GM23248 (cell line): ENCODE data around the gene FNDC11. TPM values are rescaled to one million over a fixed set of nuclear protein-coding genes. Genes with fewer than 3 reads are reported as not detected.

Experiments
- DNase-seq: peaks from one replicate; pipeline ENCODE4 v3.0.0-alpha.2; 2015
- H2AFZ ChIP-seq: fragments of 200-600 bp; sonication (generic); 2 replicates; pipeline ENCODE4 v1.6.1; 2016; ENCODE audit warnings: antibody characterized with exemption
- H3F3A ChIP-seq: fragments of 200-600 bp; sonication (generic); 2 replicates; pipeline ENCODE4 v1.6.1; 2016; ENCODE audit warnings: mild to moderate bottlenecking, antibody characterized with exemption, mixed run types; ENCODE audit not compliant: insufficient read depth
- H3K27ac ChIP-seq: fragments of 200-600 bp; sonication (generic); 2 replicates; pipeline ENCODE4 v1.5.1; 2016; ENCODE audit warnings: mild to moderate bottlenecking
- H3K27me3 ChIP-seq: fragments of 200-600 bp; sonication (generic); replicated peaks from 2 replicates; pipeline ENCODE4 v1.6.1; 2016; ENCODE audit warnings: mild to moderate bottlenecking; ENCODE audit not compliant: insufficient read depth
- H3K36me3 ChIP-seq: fragments of 200-600 bp; sonication (generic); 2 replicates; pipeline ENCODE4 v1.6.1; 2016; ENCODE audit warnings: low read depth, mild to moderate bottlenecking
- H3K4me1 ChIP-seq: fragments of 200-600 bp; sonication (generic); 2 replicates; pipeline ENCODE4 v1.6.1; 2016; ENCODE audit warnings: mild to moderate bottlenecking; ENCODE audit not compliant: insufficient read depth
- H3K4me2 ChIP-seq: fragments of 200-600 bp; sonication (generic); one replicate; pipeline ENCODE4 v1.6.1; 2016; ENCODE audit warnings: mild to moderate bottlenecking; ENCODE audit not compliant: unreplicated experiment
- H3K4me3 ChIP-seq: fragments of 200-600 bp; sonication (generic); 2 replicates; pipeline ENCODE4 v1.5.1; 2016; ENCODE audit warnings: mild to moderate bottlenecking
- H3K79me2 ChIP-seq: fragments of 200-600 bp; sonication (generic); 2 replicates; pipeline ENCODE4 v1.6.1; 2016; ENCODE audit warnings: mild to moderate bottlenecking; ENCODE audit not compliant: insufficient read depth
- H3K9ac ChIP-seq: fragments of 200-600 bp; sonication (generic); 2 replicates; pipeline ENCODE4 v1.6.1; 2016; ENCODE audit warnings: mild to moderate bottlenecking
- H3K9me2 ChIP-seq: fragments of 200-600 bp; sonication (generic); 2 replicates; pipeline ENCODE4 v1.6.1; 2016; ENCODE audit warnings: mixed run types, mild to moderate bottlenecking, moderate library complexity; ENCODE audit not compliant: insufficient read depth
- H3K9me3 ChIP-seq: fragments of 200-600 bp; sonication (generic); one replicate; pipeline ENCODE4 v1.6.1; 2017; ENCODE audit warnings: low read depth
- H4K20me1 ChIP-seq: fragments of 200-600 bp; sonication (generic); 2 replicates; pipeline ENCODE4 v1.6.0; 2016; ENCODE audit not compliant: insufficient read depth
- EZH2 ChIP-seq: fragments of 200-600 bp; sonication (generic); IDR thresholded peaks from 2 replicates; pipeline ENCODE4 v1.6.1; 2018; ENCODE audit warnings: antibody characterized with exemption, mild to moderate bottlenecking; ENCODE audit not compliant: insufficient read depth, poor library complexity, severe bottlenecking
- EZH2phosphoT487 ChIP-seq: fragments of 200-600 bp; sonication (generic); IDR thresholded peaks from 2 replicates; pipeline ENCODE4 v1.6.1; 2018; ENCODE audit warnings: antibody characterized with exemption, moderate library complexity, mild to moderate bottlenecking, low read depth; ENCODE audit not compliant: insufficient read depth
- WGBS, 2 experiments: methylation state at CpG; one replicate each; pipeline ENCODE4 v1.1.6; 2015 to 2017; ENCODE audit warnings: low lambda C conversion rate in 2 of 2, low coverage in 1 of 2; ENCODE audit errors: missing lambda C conversion rate in 2 of 2; 5-methylcytosine and 5-hydroxymethylcytosine counted together
- in situ Hi-C: fragments of 300-500 bp; cut with MboI; formaldehyde crosslinking; loops from 2 replicates; pipeline ENCODE4 v1.15.0; 2020
- polyA plus RNA-seq: library from polyadenylated mRNA; unstranded; fragments of >200 nt; fragmentation: Nextera tagmentation; extraction: Ambion mirVana; gene quantifications from 2 replicates; pipeline ENCODE4 v1.2.1, GENCODE V29; 2016
- total RNA-seq: library from RNA; depleted of rRNA; stranded (reverse); fragments of >200 nt; shearing (Covaris generic); gene quantifications from 2 replicates; pipeline ENCODE4 v1.2.3, GENCODE V29; 2014

Gene FNDC11
- total and polyA plus RNA-seq, 2 experiments from 2014 or later = 0.15 to 0.65 TPM

GRCh38 chr20:63534427-63534830, 19.5 kb upstream of the FNDC11 start:
- DNase-seq = no peak
- in situ Hi-C loops = no loop called here
- no peaks in the 10 kb centered on the region for H3K79me2 ChIP-seq
- no peaks in the 10 kb centered on the region for H3K4me1 ChIP-seq
- H3K4me2 ChIP-seq = no peak overlapping the region
- no peak overlapping the region for H3K4me3 ChIP-seq
- no peaks in the 10 kb centered on the region for H3K9me2 ChIP-seq
- TF ChIP-seq EZH2 = no peak
- no peak for TF ChIP-seq EZH2phosphoT487
- no peak overlapping the region for H2AFZ ChIP-seq
- H3K27me3 ChIP-seq = no peaks in the 10 kb centered on the region
- no peaks in the 10 kb centered on the region for H3F3A ChIP-seq
- no peaks in the 10 kb centered on the region for H3K36me3 ChIP-seq
- no peak overlapping the region for H3K9ac ChIP-seq
- no peaks in the 10 kb centered on the region for H4K20me1 ChIP-seq
- 15 to 30% methylated on average over 9 to 10 of the region's 12 CpGs for WGBS, 2 experiments
- H3K27ac ChIP-seq = no peak overlapping the region
- H3K9me3 ChIP-seq = no peaks in the 10 kb centered on the region

- H3K9me2 ChIP-seq = no peaks in the 10 kb centered on the region
- no peaks in the 10 kb centered on the region for H3K79me2 ChIP-seq
- WGBS, 2 experiments = 39 to 49% methylated on average over 24 to 48 of the region's 49 CpGs
- H3K4me3 ChIP-seq = no peak overlapping the region
- TF ChIP-seq EZH2 (no peak), EZH2phosphoT487 (no peak)
- DNase-seq = peak; percentile 52
- no peaks in the 10 kb centered on the region for H3K4me1 ChIP-seq
- H3F3A ChIP-seq = no peaks in the 10 kb centered on the region
- no peaks in the 10 kb centered on the region for H4K20me1 ChIP-seq
- no peaks in the 10 kb centered on the region for H3K27me3 ChIP-seq
- no peaks in the 10 kb centered on the region for H3K36me3 ChIP-seq
- H2AFZ ChIP-seq = no peak overlapping the region
- H3K27ac ChIP-seq = no peak overlapping the region
- in situ Hi-C loops = no loop called here
- no peak overlapping the region for H3K9ac ChIP-seq
- no peaks in the 10 kb centered on the region for H3K9me3 ChIP-seq
- H3K4me2 ChIP-seq = no peak overlapping the region
Measured at GRCh38 chr20:63534831-63535651, 18.9 kb upstream of the FNDC11 start.

- TF ChIP-seq EZH2phosphoT487 (no peak), EZH2 (no peak)
- H3F3A ChIP-seq = no peaks in the 10 kb centered on the region
- WGBS, 2 experiments = 40 to 44% methylated on average over 35 of the region's 35 CpGs
- in situ Hi-C loops = no loop called here
- H4K20me1 ChIP-seq = no peaks in the 10 kb centered on the region
- no peak overlapping the region for H3K27ac ChIP-seq
- no peaks in the 10 kb centered on the region for H3K9me3 ChIP-seq
- no peaks in the 10 kb centered on the region for H3K27me3 ChIP-seq
- H3K4me3 ChIP-seq = no peak overlapping the region
- H3K4me1 ChIP-seq = no peaks in the 10 kb centered on the region
- H3K4me2 ChIP-seq = no peak overlapping the region
- no peaks in the 10 kb centered on the region for H3K9me2 ChIP-seq
- H3K36me3 ChIP-seq = no peaks in the 10 kb centered on the region
- peak; percentile 89 for DNase-seq
- H3K79me2 ChIP-seq = no peaks in the 10 kb centered on the region
- no peak overlapping the region for H3K9ac ChIP-seq
- peak overlapping the region; percentile 29; the same call in 1 of the 2 replicates for H2AFZ ChIP-seq
Measured at GRCh38 chr20:63536241-63536977, 17.6 kb upstream of the FNDC11 start.

DNA sequence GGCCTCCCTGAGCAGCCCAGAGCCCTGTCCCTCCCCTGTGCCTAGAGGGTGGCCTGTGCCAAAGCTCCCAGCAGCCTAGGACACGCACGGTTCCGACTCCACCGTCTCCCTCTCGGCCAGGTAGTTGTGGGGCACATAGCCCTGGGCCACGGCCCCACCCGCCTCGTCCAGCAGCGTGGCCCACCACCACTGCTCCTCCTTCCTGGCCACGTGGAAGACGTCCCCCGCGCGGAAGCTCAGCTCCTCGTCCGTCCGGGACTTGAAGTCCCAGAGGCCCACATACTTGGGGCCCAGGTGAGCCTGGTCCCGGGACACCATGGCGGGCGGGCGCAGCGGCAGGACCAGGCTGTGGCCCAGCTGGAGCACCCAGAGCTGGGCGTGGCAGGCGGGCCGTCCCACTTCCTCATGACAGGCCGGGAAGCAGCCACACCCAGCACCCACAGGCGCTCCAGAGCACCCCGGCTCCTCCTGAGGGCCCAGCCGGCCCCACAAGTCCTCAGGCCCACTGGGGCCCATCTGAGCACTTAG, 16.9 kb upstream of the FNDC11 start, which contains the start of gene PTK6:
PTK6 (minus strand) TSS at position 380 of the 528 bp plus-strand sequence; CDS start at position 318, 62 bp downstream.
- H3K4me3 ChIP-seq = peak within 1 kb of the TSS; percentile 22; the same call in 1 of the 2 replicates
- no peaks in the 10 kb centered on the region for H3K36me3 ChIP-seq
- no peaks in the 10 kb centered on the region for H3K9me2 ChIP-seq
- 81 to 88% methylated on average over 22 to 29 of the region's 29 CpGs for WGBS, 2 experiments
- no peaks in the 10 kb centered on the region for H4K20me1 ChIP-seq
- H3K4me1 ChIP-seq = no peaks in the 10 kb centered on the region
- DNase-seq = no peak
- TF ChIP-seq EZH2 = no peak
- no peak for TF ChIP-seq EZH2phosphoT487
- H3K4me2 ChIP-seq = peak within 1 kb of the TSS; percentile 38
- H3K9ac ChIP-seq = no peak within 1 kb of the TSS
- no peaks in the 10 kb centered on the region for H3K79me2 ChIP-seq
- no peaks in the 10 kb centered on the region for H3F3A ChIP-seq
- peak within 1 kb of the TSS; percentile 72 for H2AFZ ChIP-seq
- no peaks in the 10 kb centered on the region for H3K27me3 ChIP-seq
- H3K27ac ChIP-seq = no peak within 1 kb of the TSS
- H3K9me3 ChIP-seq = no peaks in the 10 kb centered on the region
- in situ Hi-C loops = no loop called here
